HEK293T (cell line): ENCODE data around the gene LTBP1.
"Not testable (repeated sequence)": the region's sequence is repeated elsewhere in the genome, so short reads cannot be mapped to it uniquely, and the experiment has no call there.

Source experiments
- CTCF ChIA-PET: fragments of 350-600 bp; formaldehyde crosslinking; extraction: SDS; loops from one replicate; lab custom pipeline; 2021; ENCODE audit warnings: antibody characterized with exemption, inconsistent platforms; lab: Yijun Ruan, JAX
- POLR2A ChIA-PET: fragments of 350-600 bp; formaldehyde crosslinking; extraction: SDS; loops from one replicate; lab custom pipeline; 2020; ENCODE audit warnings: antibody characterized with exemption, inconsistent platforms; lab: Yijun Ruan, JAX
- DNase-seq: peaks from one replicate; pipeline ENCODE4 v3.0.0; 2012; ENCODE audit warnings: mixed read lengths; ENCODE audit errors: extremely low spot score
- ARNT ChIP-seq: fragments of 450-650 bp; IDR thresholded peaks from 2 replicates; pipeline ENCODE4 v1.6.1; 2017; ENCODE audit warnings: mild to moderate bottlenecking
- BHLHE40 ChIP-seq: fragments of 450-650 bp; IDR thresholded peaks from 2 replicates; pipeline ENCODE4 v1.6.1; 2016; ENCODE audit warnings: mild to moderate bottlenecking, moderate library complexity, borderline replicate concordance
- CTBP1 ChIP-seq: fragments of 450-650 bp; IDR thresholded peaks from 2 replicates; pipeline ENCODE4 v1.6.1; 2016; ENCODE audit warnings: borderline replicate concordance
- ELF4 ChIP-seq: fragments of 450-650 bp; IDR thresholded peaks from 2 replicates; pipeline ENCODE4 v1.6.1; 2017; ENCODE audit warnings: antibody characterized with exemption
- FOXA1 ChIP-seq: fragments of 450-650 bp; IDR thresholded peaks from 2 replicates; pipeline ENCODE4 v1.6.1; 2016; ENCODE audit warnings: mild to moderate bottlenecking
- FOXK2 ChIP-seq: fragments of 450-650 bp; IDR thresholded peaks from 2 replicates; pipeline ENCODE4 v1.6.1; 2016; ENCODE audit warnings: mild to moderate bottlenecking
- FOXM1 ChIP-seq: fragments of 450-650 bp; IDR thresholded peaks from 2 replicates; pipeline ENCODE4 v1.6.1; 2017; ENCODE audit warnings: mild to moderate bottlenecking, borderline replicate concordance
- HDGF ChIP-seq: fragments of 450-650 bp; IDR thresholded peaks from 2 replicates; pipeline ENCODE4 v1.6.1; 2017; ENCODE audit warnings: antibody characterized with exemption, borderline replicate concordance
- L3MBTL2 ChIP-seq: fragments of 450-650 bp; conservative IDR thresholded peaks from 2 replicates; pipeline ENCODE4 v1.6.1; 2016; ENCODE audit warnings: mild to moderate bottlenecking
- LEF1 ChIP-seq: fragments of 450-650 bp; IDR thresholded peaks from 2 replicates; pipeline ENCODE4 v1.6.1; 2017; ENCODE audit warnings: mild to moderate bottlenecking, borderline replicate concordance
- NFRKB ChIP-seq: fragments of 450-650 bp; IDR thresholded peaks from 2 replicates; pipeline ENCODE4 v1.6.1; 2016; ENCODE audit warnings: mild to moderate bottlenecking, moderate library complexity
- PKNOX1 ChIP-seq: fragments of 450-650 bp; IDR thresholded peaks from 2 replicates; pipeline ENCODE4 v1.6.1; 2016
- SP1 ChIP-seq: fragments of 450-650 bp; IDR thresholded peaks from 2 replicates; pipeline ENCODE4 v1.6.1; 2017
- SUZ12 ChIP-seq: fragments of 450-650 bp; IDR thresholded peaks from 2 replicates; pipeline ENCODE4 v1.6.1; 2016; ENCODE audit warnings: mild to moderate bottlenecking
- TARDBP ChIP-seq: fragments of 450-650 bp; IDR thresholded peaks from 2 replicates; pipeline ENCODE4 v1.6.1; 2016
- ZNF384 ChIP-seq: fragments of 450-650 bp; IDR thresholded peaks from 2 replicates; pipeline ENCODE4 v1.6.1; 2016

LTBP1 gene

GRCh38 chr2:32905270-32905669, 41.5 kb upstream of the LTBP1 start:
- CTCF ChIA-PET: no interaction called here
- POLR2A ChIA-PET: no interaction called here

GRCh38 chr2:32910883-32911598, 35.7 kb upstream of the LTBP1 start:
- POLR2A ChIA-PET: no interaction called here
- DNase-seq: no peak
- CTCF ChIA-PET: no interaction called here
- TF ChIP-seq FOXA1: no peak
- TF ChIP-seq L3MBTL2: no peak
- TF ChIP-seq HDGF: no peak

More at GRCh38 chr2:32905270-32905669, 41.5 kb upstream of the LTBP1 start:
- no peak for TF ChIP-seq TARDBP
- TF ChIP-seq ELF4: no peak
- no peak for TF ChIP-seq ARNT
- no peak for TF ChIP-seq NFRKB
- no peak for TF ChIP-seq CTBP1
- DNase-seq: no peak

GRCh38 chr2:32915694-32916093, 31.1 kb upstream of the LTBP1 start:
- POLR2A ChIA-PET: no interaction called here
- no peak for TF ChIP-seq L3MBTL2
- TF ChIP-seq ZNF384: no peak
- no peak for TF ChIP-seq PKNOX1
- TF ChIP-seq BHLHE40: no peak
- no peak for TF ChIP-seq HDGF
- TF ChIP-seq NFRKB: no peak
- TF ChIP-seq FOXK2: no peak
- TF ChIP-seq ARNT: no peak
- no peak for TF ChIP-seq ELF4
- TF ChIP-seq FOXM1: no peak
- no peak for TF ChIP-seq FOXA1
- CTCF ChIA-PET: no interaction called here
- DNase-seq: no peak

GRCh38 chr2:32918774-32919173, 28.0 kb upstream of the LTBP1 start:
- POLR2A ChIA-PET: no interaction called here
- DNase-seq: no peak
- CTCF ChIA-PET: no interaction called here
- no peak for TF ChIP-seq PKNOX1
- no peak for TF ChIP-seq TARDBP
- no peak for TF ChIP-seq FOXA1
- TF ChIP-seq L3MBTL2: no peak
- no peak for TF ChIP-seq CTBP1
- TF ChIP-seq BHLHE40: no peak
- TF ChIP-seq SUZ12: no peak
- no peak for TF ChIP-seq FOXM1
- no peak for TF ChIP-seq ELF4
- TF ChIP-seq SP1: no peak
- no peak for TF ChIP-seq LEF1
- no peak for TF ChIP-seq HDGF
- no peak for TF ChIP-seq ARNT
- TF ChIP-seq NFRKB: no peak
- no peak for TF ChIP-seq ZNF384
- no peak for TF ChIP-seq FOXK2

- POLR2A ChIA-PET, DNase-seq: not testable (repeated sequence)
- CTCF ChIA-PET: interaction anchor here (0.6 kb wide), 1 partner anchor 11 kb away, joined by 4 read pairs; no protein-coding TSS in a partner anchor
Measured at GRCh38 chr2:32919901-32920300, 26.9 kb upstream of the LTBP1 start.

- CTCF ChIA-PET, DNase-seq, POLR2A ChIA-PET: not testable (repeated sequence)
Measured at GRCh38 chr2:32921486-32921885, 25.3 kb upstream of the LTBP1 start.

- TF ChIP-seq ARNT: no peak
- no peak for TF ChIP-seq CTBP1
- TF ChIP-seq PKNOX1: no peak
- no peak for TF ChIP-seq FOXA1
- TF ChIP-seq FOXM1: no peak
- no peak for TF ChIP-seq FOXK2
- POLR2A ChIA-PET: no interaction called here
- CTCF ChIA-PET: interaction anchor here (0.9 kb wide), 1 partner anchor 354 kb away, joined by 3 read pairs; no protein-coding TSS in a partner anchor
- no peak for DNase-seq
Measured at GRCh38 chr2:32922501-32922900, 24.3 kb upstream of the LTBP1 start.

GRCh38 chr2:32923109-32923508, 23.6 kb upstream of the LTBP1 start:
- ChIA-PET CTCF (interaction anchor here (0.9 kb wide), 1 partner anchor 354 kb away, joined by 3 read pairs; no protein-coding TSS in a partner anchor), POLR2A (no interaction called here)
- no peak for TF ChIP-seq FOXA1
- no peak for TF ChIP-seq CTBP1
- no peak for DNase-seq
